Upper lobe of left lung (tissue), 4 donors: ENCODE results near the gene DYTN.

ENCODE experiments used
- CTCF ChIP-seq, 6 experiments: fragments of 450-650 bp in 4 of 6; fragments of 200-600 bp in 2 of 6; sonication (generic) in 2 of 6; IDR thresholded peaks; one replicate each; pipeline ENCODE4 v1.5.1; 2016 to 2019; ENCODE audit warnings: antibody characterized with exemption in 6 of 6
- EP300 ChIP-seq, 4 donors: sonication (generic); formaldehyde crosslinking; IDR thresholded peaks; one replicate each; pipeline ENCODE4 v1.5.1; 2017; ENCODE audit warnings: antibody characterized with exemption in 4 of 4, control low read depth in 2 of 4

DNA sequence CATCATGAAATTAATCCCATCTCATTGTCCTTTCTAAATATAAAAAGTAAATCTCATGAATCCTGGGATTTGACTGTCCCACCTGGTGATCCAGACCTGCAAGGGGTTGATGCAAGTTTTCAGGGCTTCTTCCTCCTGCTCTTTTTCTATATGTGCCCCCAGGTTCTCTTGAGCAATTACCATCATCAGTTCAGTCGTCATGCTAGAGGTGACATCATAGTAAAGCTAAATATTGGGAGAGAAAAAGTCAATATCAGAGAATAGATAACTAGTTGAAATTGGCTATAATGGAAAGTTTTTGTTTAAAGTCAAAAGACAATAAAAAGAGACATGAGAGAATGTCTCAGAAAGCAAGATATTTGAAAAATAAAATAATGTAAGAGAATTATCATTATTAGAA lies 38.6 kb upstream of the DYTN start:
- no peak for TF ChIP-seq CTCF (IDR thresholded peaks at IDR 0.05)
- TF ChIP-seq EP300 (IDR thresholded peaks at IDR 0.05): no peak
